DOHH2 (cell line): ENCODE measurements around the gene PLXND1.

Experiments
- EZH2phosphoT487 ChIP-seq: fragments of 200-600 bp; sonication (generic); IDR thresholded peaks from 2 replicates; pipeline ENCODE4 v1.6.1; 2017; ENCODE audit warnings: borderline replicate concordance, mild to moderate bottlenecking, antibody characterized with exemption, low read length, moderate library complexity, mixed read lengths
- TF ChIP-seq, protein P1 (sequence below): fragments of 200-600 bp; sonication (generic); IDR thresholded peaks from one replicate; pipeline ENCODE4 v1.5.1; 2014; ENCODE audit warnings: antibody characterized with exemption, mild to moderate bottlenecking, low read depth, low read length; ENCODE audit not compliant: poor library complexity, severe bottlenecking

DNA sequence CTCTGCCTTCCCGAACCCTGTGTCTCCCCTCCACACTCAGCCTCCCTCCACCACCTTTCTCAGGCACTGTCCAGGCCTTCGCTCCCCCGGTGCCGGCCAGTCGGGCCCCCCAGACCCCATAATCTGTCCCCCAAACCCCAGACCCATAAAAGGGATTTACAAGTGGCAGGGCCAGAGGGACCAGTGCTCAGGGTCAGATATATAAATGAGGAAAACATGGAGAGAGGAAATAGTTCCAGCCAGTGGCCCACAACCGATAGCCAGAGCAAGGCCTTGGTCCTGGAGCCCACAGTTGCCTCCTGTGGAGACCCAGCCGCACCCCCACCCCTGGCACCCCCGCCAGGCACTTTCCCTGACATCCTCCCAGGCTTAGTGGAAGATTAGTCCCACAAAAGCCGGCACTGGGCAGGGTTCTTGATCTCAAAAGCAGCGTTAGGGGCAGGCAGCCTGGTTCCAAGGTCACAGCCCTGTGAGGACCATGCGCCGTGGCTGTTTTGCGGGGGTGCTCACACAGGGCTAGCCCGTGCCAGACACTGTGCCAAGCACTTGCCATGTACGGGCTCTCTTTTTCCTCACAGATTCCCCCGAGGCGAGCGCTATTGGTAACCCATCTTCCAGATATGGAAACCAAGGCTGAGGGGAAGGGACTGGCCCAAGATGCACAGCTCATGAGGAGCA lies 1.1 kb upstream of the PLXND1 start:
- TF ChIP-seq, protein P1, sequence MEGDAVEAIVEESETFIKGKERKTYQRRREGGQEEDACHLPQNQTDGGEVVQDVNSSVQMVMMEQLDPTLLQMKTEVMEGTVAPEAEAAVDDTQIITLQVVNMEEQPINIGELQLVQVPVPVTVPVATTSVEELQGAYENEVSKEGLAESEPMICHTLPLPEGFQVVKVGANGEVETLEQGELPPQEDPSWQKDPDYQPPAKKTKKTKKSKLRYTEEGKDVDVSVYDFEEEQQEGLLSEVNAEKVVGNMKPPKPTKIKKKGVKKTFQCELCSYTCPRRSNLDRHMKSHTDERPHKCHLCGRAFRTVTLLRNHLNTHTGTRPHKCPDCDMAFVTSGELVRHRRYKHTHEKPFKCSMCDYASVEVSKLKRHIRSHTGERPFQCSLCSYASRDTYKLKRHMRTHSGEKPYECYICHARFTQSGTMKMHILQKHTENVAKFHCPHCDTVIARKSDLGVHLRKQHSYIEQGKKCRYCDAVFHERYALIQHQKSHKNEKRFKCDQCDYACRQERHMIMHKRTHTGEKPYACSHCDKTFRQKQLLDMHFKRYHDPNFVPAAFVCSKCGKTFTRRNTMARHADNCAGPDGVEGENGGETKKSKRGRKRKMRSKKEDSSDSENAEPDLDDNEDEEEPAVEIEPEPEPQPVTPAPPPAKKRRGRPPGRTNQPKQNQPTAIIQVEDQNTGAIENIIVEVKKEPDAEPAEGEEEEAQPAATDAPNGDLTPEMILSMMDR: no peak
- no peak for TF ChIP-seq EZH2phosphoT487
